Fibroblast of lung (primary cell): ENCODE results near the gene IFIH1. TPM values are rescaled to one million over a fixed set of nuclear protein-coding genes. Genes with fewer than 3 reads are reported as not detected.

Experiments
- DNase-seq, 2 donors: peaks; one replicate each; pipeline versions ENCODE4 v3.0.0 to v3.0.0-alpha.2; 2010; ENCODE audit warnings: low read depth in 2 of 2
- H2AFZ ChIP-seq: 2 replicates; pipeline ENCODE4 v1.5.1; 2012; ENCODE audit warnings: low read length, control low read depth, inconsistent platforms
- H3K27ac ChIP-seq: 2 replicates; pipeline ENCODE4 v1.5.1; 2011; ENCODE audit warnings: low read length, control low read depth; ENCODE audit not compliant: insufficient read depth
- H3K27me3 ChIP-seq: 2 replicates; pipeline ENCODE4 v1.5.1; 2011; ENCODE audit warnings: mild to moderate bottlenecking, low read length; ENCODE audit not compliant: control insufficient read depth, insufficient read depth
- H3K36me3 ChIP-seq: 2 replicates; pipeline ENCODE4 v1.5.1; 2011; ENCODE audit warnings: low read length; ENCODE audit not compliant: control insufficient read depth, insufficient read depth
- H3K4me1 ChIP-seq: 2 replicates; pipeline ENCODE4 v1.5.1; 2011; ENCODE audit warnings: low read length; ENCODE audit not compliant: control insufficient read depth, insufficient read depth; ENCODE audit errors: extremely low read depth
- H3K4me2 ChIP-seq: 2 replicates; pipeline ENCODE4 v1.5.1; 2011; ENCODE audit warnings: low read length, control low read depth; ENCODE audit not compliant: insufficient read depth; ENCODE audit errors: extremely low read depth
- H3K4me3 ChIP-seq, 4 experiments: fragments of 200-600 bp in 1 of 4; sonication (generic) in 1 of 4; replicated peaks in 1 of 4; 2 replicates each; pipeline ENCODE4 v1.5.1; 2011 to 2016; ENCODE audit warnings: low read length in 4 of 4, low read depth in 3 of 4, mild to moderate bottlenecking in 3 of 4, control low read depth in 2 of 4, inconsistent platforms in 1 of 4, mixed read lengths in 1 of 4; ENCODE audit not compliant: insufficient read depth in 1 of 4; ENCODE audit errors: control extremely low read depth in 1 of 4
- H3K79me2 ChIP-seq: 2 replicates; pipeline ENCODE4 v1.5.1; 2012; ENCODE audit warnings: mild to moderate bottlenecking, low read length, inconsistent platforms; ENCODE audit not compliant: control insufficient read depth, insufficient read depth
- H3K9ac ChIP-seq: 2 replicates; pipeline ENCODE4 v1.5.1; 2011; ENCODE audit warnings: mild to moderate bottlenecking, low read length, control low read depth; ENCODE audit not compliant: insufficient read depth
- H3K9me3 ChIP-seq: 2 replicates; pipeline ENCODE4 v1.5.1; 2012; ENCODE audit warnings: low read depth, low read length; ENCODE audit not compliant: control insufficient read depth, insufficient read depth
- H4K20me1 ChIP-seq: 2 replicates; pipeline ENCODE4 v1.5.1; 2011; ENCODE audit warnings: low read length; ENCODE audit not compliant: control insufficient read depth, insufficient read depth; ENCODE audit errors: extremely low read depth
- CTCF ChIP-seq, 2 donors: IDR thresholded peaks in 1 of 2; conservative IDR thresholded peaks in 1 of 2; 1 replicate in 1 of 2; 2 replicates in 1 of 2; pipeline ENCODE4 v1.5.1; 2011 to 2012; ENCODE audit warnings: low read length in 2 of 2, control low read depth in 1 of 2, inconsistent platforms in 1 of 2, low read depth in 1 of 2, mild to moderate bottlenecking in 1 of 2
- EZH2 ChIP-seq: IDR thresholded peaks from 2 replicates; pipeline ENCODE4 v1.5.1; 2012; ENCODE audit warnings: low read length, control low read depth, mild to moderate bottlenecking; ENCODE audit errors: missing control alignments
- polyA plus RNA-seq, 2 donors: library from polyadenylated mRNA; depleted of rRNA in 1 of 2; stranded (reverse) in 1 of 2; unstranded in 1 of 2; fragments of >200 nt; gene quantifications; 2 replicates each; pipeline ENCODE4 v1.2.1, GENCODE V29; 2011 to 2012; ENCODE audit warnings: missing spikeins in 1 of 2
- total RNA-seq: library from RNA; depleted of rRNA; stranded (reverse); fragments of >200 nt; gene quantifications from 2 replicates; pipeline ENCODE4 v1.2.1, GENCODE V29; 2014

The IFIH1 gene
- total and polyA plus RNA-seq, 2 donors (not counting 1 experiment from before 2014, with no cell fraction given) = 4.2 to 11.4 TPM

GRCh38 chr2:162343824-162344616 is 25.5 kb upstream of the IFIH1 start, which contains the start of gene GCA:
Gene GCA, plus strand, starts transcription at chr2:162344132. Its CDS starts 117 bp downstream, at chr2:162344249.
- Histone ChIP-seq H3K27ac (peak within 1 kb of the TSS; percentile 39), H3K4me3 (peak within 1 kb of the TSS; percentile 76 to 88 (median 86)), H3K4me2 (peak within 1 kb of the TSS; percentile 64), H4K20me1 (no peaks in the 10 kb centered on the region), H3K79me2 (no peaks in the 10 kb centered on the region), H3K9me3 (no peaks in the 10 kb centered on the region), H3K36me3 (no peaks in the 10 kb centered on the region), H3K27me3 (no peaks in the 10 kb centered on the region), H2AFZ (peak within 1 kb of the TSS; percentile 99), H3K4me1 (no peaks in the 10 kb centered on the region), H3K9ac (peak within 1 kb of the TSS; percentile 72)
- TF ChIP-seq CTCF (conservative IDR thresholded peaks at IDR 0.05 in 1 of 2, IDR thresholded peaks at IDR 0.05 in 1 of 2; ENCODE audit: low read depth in 1 of 2, low read length in 2 of 2) = no peak
- TF ChIP-seq EZH2 = no peak
- DNase-seq = peak; percentile 93 to 95

- DNase-seq = no peak
- no peaks in the 10 kb centered on the region for H3K79me2 ChIP-seq
- peak overlapping the region; percentile 64 for H3K4me2 ChIP-seq
- H3K4me1 ChIP-seq = no peaks in the 10 kb centered on the region
- no peaks in the 10 kb centered on the region for H3K9me3 ChIP-seq
- no peaks in the 10 kb centered on the region for H4K20me1 ChIP-seq
- no peaks in the 10 kb centered on the region for H3K27me3 ChIP-seq
- H2AFZ ChIP-seq = peak overlapping the region; percentile 18
- peak overlapping the region; percentile 3 to 87 (median 81) for H3K4me3 ChIP-seq
- TF ChIP-seq CTCF (conservative IDR thresholded peaks at IDR 0.05 in 1 of 2, IDR thresholded peaks at IDR 0.05 in 1 of 2; ENCODE audit: low read depth in 1 of 2, low read length in 2 of 2) = no peak
- no peak for TF ChIP-seq EZH2
- no peak overlapping the region for H3K9ac ChIP-seq
- H3K36me3 ChIP-seq = no peaks in the 10 kb centered on the region
- H3K27ac ChIP-seq = no peak overlapping the region
Measured at GRCh38 chr2:162343492-162343823, 25.0 kb upstream of the IFIH1 start.

GRCh38 chr2:162342841-162343240 is 24.4 kb upstream of the IFIH1 start:
- Histone ChIP-seq H2AFZ (no peak overlapping the region), H3K4me2 (no peak overlapping the region), H3K4me3 (no peak overlapping the region), H4K20me1 (no peaks in the 10 kb centered on the region), H3K4me1 (no peaks in the 10 kb centered on the region), H3K27ac (no peak overlapping the region), H3K36me3 (no peaks in the 10 kb centered on the region), H3K9ac (no peak overlapping the region), H3K27me3 (no peaks in the 10 kb centered on the region), H3K79me2 (no peaks in the 10 kb centered on the region), H3K9me3 (no peaks in the 10 kb centered on the region)
- DNase-seq = no peak
- TF ChIP-seq EZH2 (no peak), CTCF (conservative IDR thresholded peaks at IDR 0.05 in 1 of 2, IDR thresholded peaks at IDR 0.05 in 1 of 2; ENCODE audit: low read depth in 1 of 2, low read length in 2 of 2) (no peak)
